GM18498 (cell line): ENCODE results near the gene PCCA.
A peak's percentile ranks its signal among the peaks of the same experiment; 100 is the strongest.

ENCODE experiments used
- ATAC-seq: cut with Tn5 transposase; IDR thresholded peaks from one replicate; pipeline ENCODE4 v1.9.1; 2021; ENCODE audit warnings: mild to moderate bottlenecking, moderate library complexity; ENCODE audit not compliant: unreplicated experiment

Gene PCCA

GRCh38 chr13:100395698-100396373 is 306.9 kb downstream of the PCCA start:
- ATAC-seq = no peak

GRCh38 chr13:100396776-100397175 is 307.9 kb downstream of the PCCA start:
- ATAC-seq = no peak

GRCh38 chr13:100397627-100398026 is 308.7 kb downstream of the PCCA start:
- no peak for ATAC-seq

- no peak for ATAC-seq
Measured at GRCh38 chr13:100398360-100398759, 309.5 kb downstream of the PCCA start.

- no peak for ATAC-seq
Measured at GRCh38 chr13:100399455-100399854, 310.6 kb downstream of the PCCA start.

- ATAC-seq = no peak
Measured at GRCh38 chr13:100403675-100404074, 314.8 kb downstream of the PCCA start.

GRCh38 chr13:100409132-100409531 is 320.2 kb downstream of the PCCA start:
- no peak for ATAC-seq

- no peak for ATAC-seq
Measured at GRCh38 chr13:100423375-100423774, 334.5 kb downstream of the PCCA start.

GRCh38 chr13:100428986-100429385 is 340.1 kb downstream of the PCCA start:
- no peak for ATAC-seq

GRCh38 chr13:100432611-100433010 is 343.7 kb downstream of the PCCA start:
- ATAC-seq = no peak

- peak; percentile 20 for ATAC-seq
Measured at GRCh38 chr13:100433475-100433874, 344.6 kb downstream of the PCCA start.

GRCh38 chr13:100434010-100434763 is 345.3 kb downstream of the PCCA start:
- peak; percentile 91 for ATAC-seq

GRCh38 chr13:100436099-100436498 is 347.2 kb downstream of the PCCA start:
- ATAC-seq = no peak

- ATAC-seq = no peak
Measured at GRCh38 chr13:100438059-100438788, 349.3 kb downstream of the PCCA start.

- no peak for ATAC-seq
Measured at GRCh38 chr13:100439247-100439970, 350.5 kb downstream of the PCCA start.

GRCh38 chr13:100440751-100441425 is 352.0 kb downstream of the PCCA start:
- no peak for ATAC-seq

- no peak for ATAC-seq
Measured at GRCh38 chr13:100442095-100442832, 353.4 kb downstream of the PCCA start.

GRCh38 chr13:100443278-100443997 is 354.5 kb downstream of the PCCA start:
- ATAC-seq = no peak

- no peak for ATAC-seq
Measured at GRCh38 chr13:100443998-100444328, 355.1 kb downstream of the PCCA start.
